Islet of Langerhans (tissue), 1 donor: ENCODE data around the gene P2RX7.
"Not testable (repeated sequence)": the region's sequence is repeated elsewhere in the genome, so short reads cannot be mapped to it uniquely, and the experiment has no call there.

ENCODE experiments used
- FAIRE-seq: peaks from one replicate; lab custom pipeline; 2011; peaks lifted over from hg19 to GRCh38; lab: Jason Lieb, UNC

Gene P2RX7

DNA sequence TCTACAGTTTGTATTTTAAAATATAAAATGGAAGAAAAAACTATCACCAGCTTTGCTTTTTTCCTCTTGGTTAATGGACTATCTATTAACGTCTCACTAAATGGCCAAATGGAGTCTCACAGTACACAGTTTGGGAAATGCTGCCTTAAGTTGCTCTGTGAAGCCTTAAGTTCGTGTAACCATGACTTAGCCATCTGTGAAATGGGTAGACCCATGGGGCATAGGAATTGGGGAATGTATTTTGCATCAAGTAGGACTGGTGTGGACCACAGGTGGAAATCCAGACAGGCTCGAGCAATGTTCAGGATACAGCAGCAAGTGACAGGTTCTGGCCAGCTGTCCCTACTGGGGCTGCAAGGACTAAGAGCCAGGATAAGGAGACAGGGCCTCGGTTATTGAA is 4.8 kb downstream of the P2RX7 start:
- no peak for FAIRE-seq

DNA sequence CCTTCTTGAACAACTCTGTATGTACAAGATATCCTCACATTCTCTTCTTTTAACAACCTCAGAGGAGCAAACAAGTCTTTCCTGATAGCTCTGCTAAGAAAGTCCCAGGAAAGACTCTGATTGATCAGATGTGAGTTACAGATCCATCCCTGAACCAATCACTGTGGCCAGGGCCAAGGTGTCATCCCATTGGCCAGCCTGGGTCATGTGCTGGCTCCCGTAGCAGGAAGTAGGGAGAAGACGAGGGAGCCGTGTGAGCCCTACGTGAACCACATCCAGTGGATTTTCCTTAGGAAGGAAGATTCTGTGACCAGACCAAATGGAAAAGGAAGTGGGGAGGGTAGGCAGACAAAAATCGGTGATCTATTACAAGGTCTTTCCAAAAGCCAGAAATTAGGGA is 5.6 kb downstream of the P2RX7 start:
- no peak for FAIRE-seq

DNA sequence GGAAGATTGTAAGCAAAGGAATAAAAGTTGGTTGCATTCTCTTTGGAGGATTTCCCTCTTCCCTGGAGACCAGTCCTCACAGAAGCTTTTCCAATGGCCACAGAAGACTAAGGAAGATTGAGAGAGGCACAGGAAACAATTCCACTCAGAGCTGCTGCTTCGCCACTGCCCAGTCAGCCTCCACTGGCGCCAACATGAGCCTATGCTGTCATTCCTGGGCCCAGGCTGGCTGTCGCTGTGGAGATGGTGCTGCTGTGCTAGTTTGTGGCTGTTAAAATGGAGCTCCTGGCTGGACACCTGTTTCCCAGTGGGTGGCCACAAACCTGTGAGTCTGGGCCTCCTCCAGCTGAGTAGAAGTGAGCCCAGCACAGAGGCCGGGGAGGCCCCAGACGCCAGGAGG is 6.6 kb downstream of the P2RX7 start:
- no peak for FAIRE-seq

DNA sequence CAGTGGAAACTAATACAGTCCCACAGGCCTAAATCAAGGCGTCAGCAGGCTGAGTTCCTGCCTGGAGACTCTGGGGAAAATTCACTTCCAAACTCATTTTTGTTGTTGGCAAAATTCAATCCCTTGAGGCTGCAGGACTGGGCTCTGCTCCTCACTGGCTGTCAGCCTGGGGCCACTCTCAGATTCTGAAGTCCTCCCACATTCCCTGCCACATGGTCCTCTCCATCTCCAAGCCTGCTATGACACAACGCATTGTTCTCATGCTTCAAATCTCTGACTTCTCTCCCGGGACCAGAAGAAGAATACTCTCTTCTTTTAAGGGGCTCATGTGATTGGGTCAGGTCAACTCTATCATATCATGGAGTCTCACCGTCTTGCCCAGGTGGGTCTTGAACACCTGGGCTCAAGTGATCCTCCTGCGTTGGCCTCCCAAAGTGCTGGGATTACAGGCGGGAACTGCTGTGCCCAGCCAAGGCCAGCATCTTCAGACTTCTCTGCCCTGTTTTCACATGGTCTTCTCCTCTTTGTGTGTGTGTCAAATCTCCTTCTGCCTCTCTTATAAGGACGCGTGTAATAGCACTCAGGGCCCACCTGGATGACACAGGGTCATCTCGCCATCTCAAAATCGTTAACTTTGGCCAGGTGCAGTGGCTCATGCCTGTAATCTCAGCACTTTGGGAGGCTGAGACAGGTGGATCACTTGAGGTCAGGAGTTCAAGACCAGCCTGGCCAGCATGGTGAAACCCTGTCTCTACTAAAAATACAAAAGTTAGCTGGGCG is 9.7 kb downstream of the P2RX7 start:
- no peak for FAIRE-seq

DNA sequence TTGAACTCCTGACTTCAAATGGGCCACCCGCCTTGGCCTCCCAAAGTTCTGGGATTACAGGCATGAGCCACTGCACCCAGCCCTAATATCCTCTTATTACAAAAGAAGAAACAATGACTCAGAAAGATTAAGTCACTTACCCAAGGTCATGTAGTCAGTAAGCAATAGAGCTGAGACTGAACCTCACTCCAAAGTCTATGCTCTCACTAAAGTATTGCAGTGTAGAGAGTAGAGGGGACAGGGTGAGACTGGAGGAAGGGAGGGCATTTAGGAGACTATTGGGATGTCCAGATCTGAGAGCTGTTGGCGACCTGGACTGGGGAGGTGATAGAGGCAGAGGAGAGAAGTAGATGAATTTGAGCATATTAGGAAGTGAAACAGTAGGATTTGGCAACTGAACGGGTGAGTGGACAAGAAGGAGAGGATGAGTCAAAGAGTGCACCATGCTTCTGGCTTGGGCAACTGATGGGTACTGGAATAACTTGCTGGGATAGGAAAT is 11.8 kb downstream of the P2RX7 start:
- FAIRE-seq, result no peak

DNA sequence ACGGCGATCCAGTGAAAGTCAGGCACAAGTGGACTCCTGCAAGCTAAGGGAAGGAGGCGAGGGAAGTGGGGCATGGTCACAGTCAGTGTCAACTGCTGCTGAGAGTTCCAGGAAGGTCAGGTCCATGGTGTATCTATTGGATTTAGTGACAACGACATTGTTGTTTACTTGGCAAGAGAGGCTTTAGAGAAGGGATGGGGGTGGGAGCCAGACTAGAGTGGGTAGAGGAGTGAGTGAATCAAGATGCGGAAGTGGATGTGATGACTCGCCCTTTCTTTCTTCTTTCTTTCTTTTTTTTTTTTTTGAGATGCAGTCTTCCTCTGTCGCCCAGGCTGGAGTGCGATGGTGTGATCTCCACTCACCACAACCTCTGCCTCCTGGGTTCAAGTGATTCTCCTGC is 12.5 kb downstream of the P2RX7 start:
- no peak for FAIRE-seq

GRCh38 chr12:121149289-121149688 is 16.6 kb downstream of the P2RX7 start:
- not testable (repeated sequence) for FAIRE-seq

DNA sequence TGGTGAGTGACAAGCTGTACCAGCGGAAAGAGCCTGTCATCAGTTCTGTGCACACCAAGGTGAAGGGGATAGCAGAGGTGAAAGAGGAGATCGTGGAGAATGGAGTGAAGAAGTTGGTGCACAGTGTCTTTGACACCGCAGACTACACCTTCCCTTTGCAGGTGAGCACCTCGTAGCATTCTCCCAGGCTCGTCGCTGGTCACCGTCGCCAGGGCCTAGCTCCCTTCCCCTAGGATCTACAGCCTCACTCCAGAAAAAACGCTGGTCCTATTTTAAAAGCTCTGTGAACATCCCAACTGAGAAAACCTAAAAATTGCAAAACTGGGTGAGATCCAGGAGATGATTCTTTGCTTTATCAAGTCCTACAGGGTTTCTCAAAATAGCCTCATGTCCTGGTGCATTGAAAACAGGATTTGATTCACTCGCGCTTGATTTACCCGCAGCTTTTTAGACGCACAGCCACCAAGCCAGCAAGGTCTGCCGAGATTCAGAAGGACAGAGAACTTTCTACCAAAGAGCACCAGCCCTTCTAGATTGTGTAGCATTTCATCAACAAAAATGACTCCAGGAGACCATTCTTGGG is 22.2 kb downstream of the P2RX7 start:
- FAIRE-seq, result no peak

GRCh38 chr12:121156365-121156764 is 23.7 kb downstream of the P2RX7 start:
- FAIRE-seq, result no peak

GRCh38 chr12:121158085-121158484 is 25.4 kb downstream of the P2RX7 start:
- no peak for FAIRE-seq

GRCh38 chr12:121158728-121159351 is 26.2 kb downstream of the P2RX7 start:
- not testable (repeated sequence) for FAIRE-seq

GRCh38 chr12:121159467-121160307 is 27.0 kb downstream of the P2RX7 start:
- no peak for FAIRE-seq

- FAIRE-seq, result no peak
Measured at GRCh38 chr12:121162384-121162783, 29.7 kb downstream of the P2RX7 start.

DNA sequence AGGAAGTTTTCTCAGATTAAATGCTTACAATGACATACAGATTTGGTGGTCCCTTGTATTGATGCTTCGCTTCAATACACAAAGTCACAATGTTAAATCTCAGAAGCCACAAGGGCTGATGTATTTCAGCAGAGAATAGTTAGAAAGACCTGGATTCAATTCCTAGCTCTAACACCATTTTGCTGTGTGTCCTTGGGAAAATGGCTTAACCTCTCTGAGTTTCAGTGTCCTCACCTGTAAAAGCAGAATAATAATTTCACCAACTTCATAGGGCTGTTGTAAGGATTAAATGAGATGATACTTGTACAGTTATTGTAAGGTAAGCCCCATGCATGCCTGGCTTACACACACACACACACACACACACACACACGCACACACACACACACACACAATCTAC is 30.3 kb downstream of the P2RX7 start:
- no peak for FAIRE-seq

GRCh38 chr12:121164839-121165238 is 32.2 kb downstream of the P2RX7 start:
- FAIRE-seq, result not testable (repeated sequence)

- FAIRE-seq, result no peak
Measured at GRCh38 chr12:121165316-121165715, 32.6 kb downstream of the P2RX7 start.

- no peak for FAIRE-seq
Measured at GRCh38 chr12:121166356-121166755, 33.7 kb downstream of the P2RX7 start.

GRCh38 chr12:121167232-121167820 is 34.6 kb downstream of the P2RX7 start:
- no peak for FAIRE-seq

DNA sequence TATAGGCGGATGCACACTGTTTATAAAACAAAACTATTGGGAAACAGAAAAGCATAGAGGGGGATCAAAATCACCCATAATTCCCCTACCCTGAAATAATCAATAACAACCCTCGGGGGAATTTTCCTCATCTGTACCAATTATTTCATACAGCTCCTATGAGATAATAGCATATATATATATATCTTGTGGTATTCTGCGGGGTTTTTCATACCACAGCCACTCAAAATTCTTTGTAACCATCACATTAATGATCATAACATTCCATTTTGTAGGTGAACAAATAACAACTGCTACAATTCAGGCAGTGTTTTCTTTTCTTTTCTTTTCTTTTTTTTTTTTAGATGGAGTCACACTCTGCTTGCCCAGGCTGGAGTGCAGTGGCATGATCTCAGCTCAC is 35.3 kb downstream of the P2RX7 start:
- FAIRE-seq, result no peak

DNA sequence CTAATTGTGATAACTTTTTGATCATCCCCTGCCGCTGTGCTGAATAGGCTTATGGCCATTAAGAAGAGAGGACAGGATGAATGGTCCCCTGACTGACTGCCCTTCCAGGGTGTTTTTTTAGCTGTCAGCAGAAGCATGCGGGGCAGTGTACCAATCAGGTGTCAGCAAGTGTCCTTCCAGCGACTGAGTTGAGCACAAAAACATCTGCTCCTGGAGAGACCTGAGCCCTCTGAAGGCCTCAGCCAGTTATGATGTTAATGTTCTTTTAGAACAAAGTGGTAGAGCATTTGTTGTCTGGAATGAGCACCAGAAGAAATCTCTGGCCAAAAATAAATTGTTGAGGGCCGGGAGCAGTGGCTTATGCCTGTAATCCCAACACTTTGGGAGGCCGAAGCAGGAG is 37.5 kb downstream of the P2RX7 start:
- FAIRE-seq, result no peak

DNA sequence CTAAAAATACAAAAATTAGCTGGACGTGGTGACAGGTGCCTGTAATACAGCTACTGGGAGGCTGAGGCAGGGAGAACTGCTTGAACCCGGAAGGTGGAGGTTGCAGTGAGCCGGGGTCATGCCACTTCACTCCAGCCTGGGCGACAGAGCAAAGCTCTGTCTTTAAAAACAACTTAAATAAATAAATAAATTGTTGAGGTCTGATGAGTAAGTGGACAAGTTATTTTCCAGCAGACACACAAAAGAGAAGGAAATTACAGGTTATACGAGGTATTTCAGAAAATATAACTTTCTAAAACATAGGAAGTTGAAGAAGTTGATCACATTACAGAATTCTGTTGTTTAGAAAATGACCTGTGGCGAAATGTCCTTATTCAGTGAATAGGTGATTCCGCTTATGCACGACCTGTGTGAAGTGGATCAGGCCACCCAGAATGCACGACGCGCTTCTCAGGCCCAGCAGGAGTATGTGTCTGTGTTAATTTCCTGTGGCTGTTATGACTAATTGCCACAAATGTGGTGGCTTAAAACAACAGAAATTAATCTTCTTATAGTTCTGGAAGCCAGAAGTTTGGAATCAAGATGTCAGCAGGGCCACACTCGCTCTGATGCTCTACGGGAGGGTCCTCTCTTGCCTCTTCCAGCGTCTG is 38.1 kb downstream of the P2RX7 start:
- FAIRE-seq, result no peak

GRCh38 chr12:121172145-121172544 is 39.5 kb downstream of the P2RX7 start:
- no peak for FAIRE-seq
